HCT116 (cell line): ENCODE data around the gene DCTN2. TPM values are rescaled to one million over a fixed set of nuclear protein-coding genes. Genes with fewer than 3 reads are reported as not detected.

Experiments
- ATAC-seq: fragments of 200-7000 bp; cut with Tn5 transposase; 2 replicates; pipeline ENCODE4 v1.9.1; 2020; ENCODE audit warnings: mild to moderate bottlenecking, moderate library complexity
- BruUV-seq: library from RNA; stranded (reverse); fragments of 400-500 nt; replicated peaks from 2 replicates; lab custom pipeline; 2021; lab: Mats Ljungman, UMichigan
- CTCF ChIA-PET: fragments of 300-600 bp; sonication (Branson Sonifier 250); formaldehyde crosslinking; loops from one replicate; lab custom pipeline; 2021; ENCODE audit warnings: antibody characterized with exemption; lab: Charles Lee
- POLR2A ChIA-PET: fragments of 300-600, 350-600 bp; sonication (Branson Sonifier 250); formaldehyde crosslinking; loops from one replicate; lab custom pipeline; 2021; ENCODE audit warnings: antibody characterized with exemption; lab: Charles Lee
- RAD21 ChIA-PET, 2 experiments: fragments of 300-600 bp; sonication (Branson Sonifier 250); formaldehyde crosslinking; loops; one replicate each; lab custom pipeline; 2023; ENCODE audit warnings: low total read pairs in 2 of 2; ENCODE audit not compliant: uncharacterized antibody in 2 of 2, unreplicated experiment in 2 of 2, low non-redundant PET in 1 of 2; lab: Charles Lee
- DNase-seq: peaks from one replicate; pipeline ENCODE4 v3.0.0-alpha.2; 2010; ENCODE audit warnings: low read depth, low spot score
- H2AFZ ChIP-seq: fragments of 200-600 bp; shearing (Covaris generic), sonication (generic); 2 replicates; pipeline ENCODE4 v1.6.1; 2017; ENCODE audit warnings: low read depth, mixed run types, mixed read lengths, antibody characterized with exemption, low read length; ENCODE audit not compliant: poor library complexity, severe bottlenecking
- H3K27ac ChIP-seq: 2 replicates; pipeline ENCODE4 v1.5.1; 2012; ENCODE audit warnings: low read depth, low read length
- H3K27me3 ChIP-seq: fragments of 200-600 bp; sonication (generic); 2 replicates; pipeline ENCODE4 v1.6.1; 2016; ENCODE audit warnings: mixed run types, low read length, mixed read lengths; ENCODE audit not compliant: insufficient read depth
- H3K36me3 ChIP-seq, 2 experiments: fragments of 200-500 bp in 1 of 2; fragments of 200-600 bp in 1 of 2; sonication (Bioruptor generic) in 1 of 2; sonication (generic) in 1 of 2; 2 replicates each; pipeline versions ENCODE4 v1.5.1 to v1.6.1; 2014 to 2016; ENCODE audit warnings: low read length in 2 of 2, inconsistent platforms in 1 of 2, mixed read lengths in 1 of 2, mixed run types in 1 of 2; ENCODE audit not compliant: insufficient read depth in 2 of 2, control insufficient read depth in 1 of 2
- H3K4me1 ChIP-seq, 2 experiments: fragments of 200-600 bp in 1 of 2; sonication (generic) in 1 of 2; 2 replicates each; pipeline versions ENCODE4 v1.5.1 to v1.6.1; 2012 to 2017; ENCODE audit warnings: low read length in 2 of 2, inconsistent platforms in 1 of 2, mild to moderate bottlenecking in 1 of 2, mixed read lengths in 1 of 2, mixed run types in 1 of 2, moderate library complexity in 1 of 2; ENCODE audit not compliant: insufficient read depth in 2 of 2, control insufficient read depth in 1 of 2
- H3K4me2 ChIP-seq: fragments of 200-600 bp; sonication (generic); 2 replicates; pipeline ENCODE4 v1.6.1; 2017; ENCODE audit warnings: mixed run types, low read length, mixed read lengths
- H3K4me3 ChIP-seq, 2 experiments: fragments of 200-600 bp in 1 of 2; sonication (generic) in 1 of 2; replicated peaks in 1 of 2; 2 replicates each; pipeline ENCODE4 v1.5.1; 2011 to 2016; ENCODE audit warnings: low read length in 2 of 2, control low read depth in 1 of 2, low read depth in 1 of 2, mild to moderate bottlenecking in 1 of 2, mixed read lengths in 1 of 2, mixed run types in 1 of 2
- H3K79me2 ChIP-seq: fragments of 200-600 bp; sonication (generic); 2 replicates; pipeline ENCODE4 v1.6.1; 2017; ENCODE audit warnings: mild to moderate bottlenecking, mixed run types, low read length, moderate library complexity, mixed read lengths; ENCODE audit not compliant: insufficient read depth
- H3K9ac ChIP-seq: fragments of 200-600 bp; sonication (generic); 2 replicates; pipeline ENCODE4 v1.6.1; 2016; ENCODE audit warnings: low read length, mixed read lengths
- H3K9me2 ChIP-seq: fragments of 200-600 bp; sonication (generic), shearing (Covaris generic); 2 replicates; pipeline ENCODE4 v1.6.1; 2017; ENCODE audit warnings: mixed run types, mild to moderate bottlenecking, moderate library complexity; ENCODE audit not compliant: insufficient read depth
- H3K9me3 ChIP-seq, 2 experiments: fragments of 200-500 bp in 1 of 2; fragments of 200-600 bp in 1 of 2; sonication (Bioruptor generic) in 1 of 2; sonication (generic) in 1 of 2; 2 replicates each; pipeline ENCODE4 v1.6.1; 2014 to 2017; ENCODE audit warnings: low read length in 2 of 2, mixed read lengths in 2 of 2, inconsistent platforms in 1 of 2, low read depth in 1 of 2, mild to moderate bottlenecking in 1 of 2, mixed run types in 1 of 2, moderate library complexity in 1 of 2; ENCODE audit not compliant: control insufficient read depth in 1 of 2, insufficient read depth in 1 of 2
- H4K20me1 ChIP-seq: fragments of 200-600 bp; sonication (generic), shearing (Covaris generic); 2 replicates; pipeline ENCODE4 v1.6.1; 2017; ENCODE audit warnings: mixed run types, mild to moderate bottlenecking, moderate library complexity; ENCODE audit not compliant: insufficient read depth
- CEBPB ChIP-seq: IDR thresholded peaks from 2 replicates; pipeline ENCODE4 v1.6.1; 2012; ENCODE audit warnings: low read depth
- EGR1 ChIP-seq: IDR thresholded peaks from 2 replicates; pipeline ENCODE4 v1.6.1; 2012; ENCODE audit warnings: low read depth
- EZH2 ChIP-seq: fragments of 200-600 bp; sonication (generic); IDR thresholded peaks from 2 replicates; pipeline ENCODE4 v1.6.1; 2017; ENCODE audit warnings: antibody characterized with exemption, mixed run types
- EZH2phosphoT487 ChIP-seq: fragments of 200-600 bp; IDR thresholded peaks from 2 replicates; pipeline ENCODE4 v1.6.1; 2018; ENCODE audit warnings: antibody characterized with exemption, borderline replicate concordance
- FOSL1 ChIP-seq: IDR thresholded peaks from 2 replicates; pipeline ENCODE4 v1.6.1; 2012; ENCODE audit warnings: low read depth
- JUND ChIP-seq: IDR thresholded peaks from 2 replicates; pipeline ENCODE4 v1.6.1; 2012
- POLR2A ChIP-seq: IDR thresholded peaks from 2 replicates; pipeline ENCODE4 v1.7.0; 2011; ENCODE audit warnings: borderline replicate concordance; ENCODE audit not compliant: insufficient read depth, insufficient read length; ENCODE audit errors: extremely low read depth
- SP1 ChIP-seq: IDR thresholded peaks from 2 replicates; pipeline ENCODE4 v1.6.1; 2012; ENCODE audit warnings: low read depth
- SRF ChIP-seq: IDR thresholded peaks from 2 replicates; pipeline ENCODE4 v1.6.1; 2012; ENCODE audit warnings: low read depth
- TCF7L2 ChIP-seq: IDR thresholded peaks from 2 replicates; pipeline ENCODE4 v1.7.0; 2011; ENCODE audit warnings: borderline replicate concordance, inconsistent platforms; ENCODE audit not compliant: insufficient read depth, insufficient read length; ENCODE audit errors: extremely low read depth
- YY1 ChIP-seq: IDR thresholded peaks from 2 replicates; pipeline ENCODE4 v1.6.1; 2011; ENCODE audit warnings: low read length, low read depth, moderate library complexity, mild to moderate bottlenecking; ENCODE audit not compliant: insufficient replicate concordance; ENCODE audit errors: extremely low read depth
- ZFX ChIP-seq: fragments of 450-650 bp; IDR thresholded peaks from 2 replicates; pipeline ENCODE4 v1.6.1; 2017
- ZNF274 ChIP-seq: fragments of 200-500 bp; sonication (Bioruptor generic); IDR thresholded peaks from 2 replicates; pipeline ENCODE4 v1.6.1; 2014; ENCODE audit warnings: mild to moderate bottlenecking, low read depth, low read length, inconsistent platforms
- intact Hi-C: fragments of 100-400 bp; cut with micrococcal nuclease; formaldehyde crosslinking; loops from 2 replicates; pipeline ENCODE4 v1.10.0; 2022
- total RNA-seq: library from RNA; stranded (reverse); gene quantifications from one replicate; pipeline ENCODE4 v1.2.1, GENCODE V29; 2021; ENCODE audit not compliant: unreplicated experiment
- TF ChIP-seq, protein P1 (sequence below): IDR thresholded peaks from 2 replicates; pipeline ENCODE4 v1.6.1; 2011; ENCODE audit warnings: mild to moderate bottlenecking, low read length, moderate library complexity; ENCODE audit not compliant: insufficient replicate concordance; ENCODE audit errors: extremely low read depth
- TF ChIP-seq, protein P2 (sequence below): IDR thresholded peaks from 2 replicates; pipeline ENCODE4 v1.6.1; 2012; ENCODE audit warnings: low read depth
- TF ChIP-seq, protein P3 (sequence below): IDR thresholded peaks from 2 replicates; pipeline ENCODE4 v1.6.1; 2012
- TF ChIP-seq, protein P4 (sequence below): IDR thresholded peaks from 2 replicates; pipeline ENCODE4 v1.6.1; 2012

The DCTN2 gene
- total RNA-seq, 1 experiment from 2014 or later = 95.9 TPM

DNA sequence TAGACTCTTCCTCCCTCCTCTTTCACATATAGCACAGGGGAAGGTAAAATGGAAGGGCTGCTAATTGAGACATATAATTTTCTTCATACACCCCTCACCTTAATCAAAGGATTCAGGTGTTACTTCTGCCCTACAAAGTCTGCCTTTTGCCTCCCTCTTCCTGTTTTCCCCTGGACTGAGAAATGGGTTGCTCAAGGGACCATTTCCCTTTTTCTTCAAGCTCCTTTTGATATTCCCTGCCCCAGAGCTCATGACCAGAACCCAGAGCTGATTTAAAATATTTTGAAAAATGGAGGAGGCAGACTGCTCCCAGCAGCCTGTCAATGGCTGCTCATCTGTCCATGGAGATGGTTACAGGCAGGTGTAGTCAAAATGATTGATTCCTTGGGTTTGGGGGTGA lies 37.7 kb upstream of the DCTN2 start:
- Histone ChIP-seq H3K9me3 (no peaks in the 10 kb centered on the region), H2AFZ (no peak overlapping the region), H3K79me2 (no peaks in the 10 kb centered on the region), H3K27me3 (no peaks in the 10 kb centered on the region), H3K4me1 (no peaks in the 10 kb centered on the region), H3K27ac (no peak overlapping the region), H3K9ac (no peak overlapping the region), H3K36me3 (peaks cover 0 to 6% of the 10 kb centered on the region in 2 experiments; a peak in 1 of 4 replicates), H3K9me2 (no peaks in the 10 kb centered on the region), H4K20me1 (no peaks in the 10 kb centered on the region), H3K4me2 (no peak overlapping the region), H3K4me3 (no peak overlapping the region)
- TF ChIP-seq SRF (no peak), EZH2 (no peak), TCF7L2 (no peak), YY1 (no peak), FOSL1 (no peak), SP1 (no peak), POLR2A (no peak), CEBPB (no peak), EGR1 (no peak), ZFX (no peak), JUND (no peak), EZH2phosphoT487 (no peak), ZNF274 (no peak)
- TF ChIP-seq, protein P1, sequence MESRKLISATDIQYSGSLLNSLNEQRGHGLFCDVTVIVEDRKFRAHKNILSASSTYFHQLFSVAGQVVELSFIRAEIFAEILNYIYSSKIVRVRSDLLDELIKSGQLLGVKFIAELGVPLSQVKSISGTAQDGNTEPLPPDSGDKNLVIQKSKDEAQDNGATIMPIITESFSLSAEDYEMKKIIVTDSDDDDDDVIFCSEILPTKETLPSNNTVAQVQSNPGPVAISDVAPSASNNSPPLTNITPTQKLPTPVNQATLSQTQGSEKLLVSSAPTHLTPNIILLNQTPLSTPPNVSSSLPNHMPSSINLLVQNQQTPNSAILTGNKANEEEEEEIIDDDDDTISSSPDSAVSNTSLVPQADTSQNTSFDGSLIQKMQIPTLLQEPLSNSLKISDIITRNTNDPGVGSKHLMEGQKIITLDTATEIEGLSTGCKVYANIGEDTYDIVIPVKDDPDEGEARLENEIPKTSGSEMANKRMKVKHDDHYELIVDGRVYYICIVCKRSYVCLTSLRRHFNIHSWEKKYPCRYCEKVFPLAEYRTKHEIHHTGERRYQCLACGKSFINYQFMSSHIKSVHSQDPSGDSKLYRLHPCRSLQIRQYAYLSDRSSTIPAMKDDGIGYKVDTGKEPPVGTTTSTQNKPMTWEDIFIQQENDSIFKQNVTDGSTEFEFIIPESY = no peak
- TF ChIP-seq, protein P2, sequence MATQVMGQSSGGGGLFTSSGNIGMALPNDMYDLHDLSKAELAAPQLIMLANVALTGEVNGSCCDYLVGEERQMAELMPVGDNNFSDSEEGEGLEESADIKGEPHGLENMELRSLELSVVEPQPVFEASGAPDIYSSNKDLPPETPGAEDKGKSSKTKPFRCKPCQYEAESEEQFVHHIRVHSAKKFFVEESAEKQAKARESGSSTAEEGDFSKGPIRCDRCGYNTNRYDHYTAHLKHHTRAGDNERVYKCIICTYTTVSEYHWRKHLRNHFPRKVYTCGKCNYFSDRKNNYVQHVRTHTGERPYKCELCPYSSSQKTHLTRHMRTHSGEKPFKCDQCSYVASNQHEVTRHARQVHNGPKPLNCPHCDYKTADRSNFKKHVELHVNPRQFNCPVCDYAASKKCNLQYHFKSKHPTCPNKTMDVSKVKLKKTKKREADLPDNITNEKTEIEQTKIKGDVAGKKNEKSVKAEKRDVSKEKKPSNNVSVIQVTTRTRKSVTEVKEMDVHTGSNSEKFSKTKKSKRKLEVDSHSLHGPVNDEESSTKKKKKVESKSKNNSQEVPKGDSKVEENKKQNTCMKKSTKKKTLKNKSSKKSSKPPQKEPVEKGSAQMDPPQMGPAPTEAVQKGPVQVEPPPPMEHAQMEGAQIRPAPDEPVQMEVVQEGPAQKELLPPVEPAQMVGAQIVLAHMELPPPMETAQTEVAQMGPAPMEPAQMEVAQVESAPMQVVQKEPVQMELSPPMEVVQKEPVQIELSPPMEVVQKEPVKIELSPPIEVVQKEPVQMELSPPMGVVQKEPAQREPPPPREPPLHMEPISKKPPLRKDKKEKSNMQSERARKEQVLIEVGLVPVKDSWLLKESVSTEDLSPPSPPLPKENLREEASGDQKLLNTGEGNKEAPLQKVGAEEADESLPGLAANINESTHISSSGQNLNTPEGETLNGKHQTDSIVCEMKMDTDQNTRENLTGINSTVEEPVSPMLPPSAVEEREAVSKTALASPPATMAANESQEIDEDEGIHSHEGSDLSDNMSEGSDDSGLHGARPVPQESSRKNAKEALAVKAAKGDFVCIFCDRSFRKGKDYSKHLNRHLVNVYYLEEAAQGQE = no peak
- TF ChIP-seq, protein P3, sequence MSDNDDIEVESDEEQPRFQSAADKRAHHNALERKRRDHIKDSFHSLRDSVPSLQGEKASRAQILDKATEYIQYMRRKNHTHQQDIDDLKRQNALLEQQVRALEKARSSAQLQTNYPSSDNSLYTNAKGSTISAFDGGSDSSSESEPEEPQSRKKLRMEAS = no peak
- TF ChIP-seq, protein P4, sequence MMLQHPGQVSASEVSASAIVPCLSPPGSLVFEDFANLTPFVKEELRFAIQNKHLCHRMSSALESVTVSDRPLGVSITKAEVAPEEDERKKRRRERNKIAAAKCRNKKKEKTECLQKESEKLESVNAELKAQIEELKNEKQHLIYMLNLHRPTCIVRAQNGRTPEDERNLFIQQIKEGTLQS = no peak
- ATAC-seq (no peak), DNase-seq (no peak)
- POLR2A ChIA-PET = no interaction called here
- BruUV-seq = no TSS peak
- RAD21 ChIA-PET = no interaction called here
- CTCF ChIA-PET = interaction anchor here (0.7 to 1.2 kb wide), 2 partner anchors 59 to 108 kb away, joined by 3 read pairs; no protein-coding TSS in a partner anchor
- intact Hi-C loops = loop anchor here (5.0 kb wide), 1 partner anchor 108 kb away; the partner anchor contains the start of gene OS9
